ENCODE results near the gene ITPRIPL1. TPM values are rescaled to one million over a fixed set of nuclear protein-coding genes. Genes with fewer than 3 reads are reported as not detected.

ITPRIPL1 gene
- total and polyA plus RNA-seq, 2 of the 8 experiments (the other 6 are each of a cell fraction or from before 2014, with no cell fraction given) = 10.6 to 16.1 TPM

GRCh38 chr2:96369186-96369585 is 44.1 kb downstream of the ITPRIPL1 start (continued):
- TF ChIP-seq CHD7 (IDR thresholded peaks at IDR 0.05; ENCODE audit: insufficient replicate concordance, low read length) = no peak
- no peak for TF ChIP-seq FOSL1 (IDR thresholded peaks at IDR 0.05; ENCODE audit: insufficient read depth, low read depth, low read length)
- TF ChIP-seq SIN3A (conservative IDR thresholded peaks at IDR 0.05 in 1 of 2, IDR thresholded peaks at IDR 0.05 in 1 of 2; ENCODE audit: low read depth in 1 of 2, low read length in 2 of 2) = no peak
- no peak for TF ChIP-seq CHD2 (IDR thresholded peaks at IDR 0.05; ENCODE audit: low read length)
- TF ChIP-seq SAP30 (IDR thresholded peaks at IDR 0.05; ENCODE audit: insufficient read depth, insufficient replicate concordance, low read length) = no peak
- TF ChIP-seq RBBP5 (IDR thresholded peaks at IDR 0.05; ENCODE audit: borderline replicate concordance, low read depth, low read length) = no peak
- no peak for TF ChIP-seq CTBP2 (IDR thresholded peaks at IDR 0.05; ENCODE audit: borderline replicate concordance, insufficient read depth, insufficient read length, low read length)

All from H1 (cell line).